Measurements from ENCODE around the gene KCNA3.

Gene KCNA3

DNA sequence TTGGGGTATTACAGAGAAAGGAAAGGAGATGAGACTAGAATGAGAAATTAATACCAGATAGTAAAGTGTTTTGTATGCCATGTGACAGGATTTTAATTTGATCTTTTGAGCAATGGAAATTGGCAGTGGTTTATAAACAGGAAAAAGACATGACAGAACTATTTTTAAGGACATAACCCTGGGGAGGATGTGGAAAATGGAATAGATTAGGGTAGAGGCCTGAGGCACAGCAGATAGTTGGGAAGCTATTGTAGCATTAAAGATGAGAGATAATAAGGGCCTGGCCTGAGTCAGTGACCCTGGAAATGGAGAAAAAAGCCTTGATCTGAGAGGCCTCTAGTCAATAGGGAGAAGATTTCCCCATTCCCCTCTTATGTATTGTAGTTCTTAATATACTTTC lies 22.1 kb upstream of the KCNA3 start:
- H3K4me3 ChIP-seq (ENCODE audit: low read depth, low read length) = no peak overlapping the region
- TF ChIP-seq, protein P1, sequence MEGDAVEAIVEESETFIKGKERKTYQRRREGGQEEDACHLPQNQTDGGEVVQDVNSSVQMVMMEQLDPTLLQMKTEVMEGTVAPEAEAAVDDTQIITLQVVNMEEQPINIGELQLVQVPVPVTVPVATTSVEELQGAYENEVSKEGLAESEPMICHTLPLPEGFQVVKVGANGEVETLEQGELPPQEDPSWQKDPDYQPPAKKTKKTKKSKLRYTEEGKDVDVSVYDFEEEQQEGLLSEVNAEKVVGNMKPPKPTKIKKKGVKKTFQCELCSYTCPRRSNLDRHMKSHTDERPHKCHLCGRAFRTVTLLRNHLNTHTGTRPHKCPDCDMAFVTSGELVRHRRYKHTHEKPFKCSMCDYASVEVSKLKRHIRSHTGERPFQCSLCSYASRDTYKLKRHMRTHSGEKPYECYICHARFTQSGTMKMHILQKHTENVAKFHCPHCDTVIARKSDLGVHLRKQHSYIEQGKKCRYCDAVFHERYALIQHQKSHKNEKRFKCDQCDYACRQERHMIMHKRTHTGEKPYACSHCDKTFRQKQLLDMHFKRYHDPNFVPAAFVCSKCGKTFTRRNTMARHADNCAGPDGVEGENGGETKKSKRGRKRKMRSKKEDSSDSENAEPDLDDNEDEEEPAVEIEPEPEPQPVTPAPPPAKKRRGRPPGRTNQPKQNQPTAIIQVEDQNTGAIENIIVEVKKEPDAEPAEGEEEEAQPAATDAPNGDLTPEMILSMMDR (IDR thresholded peaks at IDR 0.05; ENCODE audit: low read depth, low read length) = no peak

DNA sequence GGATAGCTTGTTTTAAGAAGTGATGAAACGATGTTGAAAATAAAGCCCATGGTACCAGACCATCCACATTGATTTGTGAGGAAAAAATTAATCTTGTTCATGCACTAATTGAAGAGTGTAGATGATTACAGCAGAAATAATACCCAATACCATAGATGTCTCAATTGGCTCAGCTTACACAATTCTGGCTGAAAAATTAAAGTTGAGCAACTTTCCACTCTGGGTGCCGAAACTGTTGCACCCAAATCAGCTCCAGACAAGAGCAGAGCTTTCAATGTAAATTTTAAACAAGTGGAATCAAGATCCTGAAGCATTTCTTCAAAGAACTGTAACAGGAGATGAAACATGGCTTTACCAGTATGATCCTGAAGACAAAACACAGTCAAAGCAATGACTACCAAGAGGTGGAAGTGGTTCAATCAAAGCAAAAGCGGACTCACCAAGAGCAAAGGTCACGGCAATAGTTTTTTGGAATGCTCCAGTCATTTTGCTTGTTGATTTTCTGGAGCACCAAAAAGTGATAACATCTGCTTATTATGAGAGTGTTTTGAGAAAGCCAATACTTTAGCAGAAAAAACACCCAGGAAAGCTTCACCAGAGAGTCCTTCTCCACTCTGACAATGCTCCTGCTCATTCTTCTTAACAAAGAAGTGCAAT lies 16.1 kb upstream of the KCNA3 start:
- TF ChIP-seq, protein P1 (IDR thresholded peaks at IDR 0.05; ENCODE audit: low read depth, low read length) = no peak
- no peak overlapping the region for H3K4me3 ChIP-seq (ENCODE audit: low read depth, low read length)

- no peak overlapping the region for H3K4me3 ChIP-seq (ENCODE audit: low read depth, low read length)
- TF ChIP-seq, protein P1 (IDR thresholded peaks at IDR 0.05; ENCODE audit: low read depth, low read length) = no peak
These were observed 15.1 kb upstream of the KCNA3 start for GRCh38 chr1:110689868-110690267.

- TF ChIP-seq, protein P1 (IDR thresholded peaks at IDR 0.05; ENCODE audit: low read depth, low read length) = no peak
- no peak overlapping the region for H3K4me3 ChIP-seq (ENCODE audit: low read depth, low read length)
These were observed 13.8 kb upstream of the KCNA3 start for GRCh38 chr1:110688514-110688913.

DNA sequence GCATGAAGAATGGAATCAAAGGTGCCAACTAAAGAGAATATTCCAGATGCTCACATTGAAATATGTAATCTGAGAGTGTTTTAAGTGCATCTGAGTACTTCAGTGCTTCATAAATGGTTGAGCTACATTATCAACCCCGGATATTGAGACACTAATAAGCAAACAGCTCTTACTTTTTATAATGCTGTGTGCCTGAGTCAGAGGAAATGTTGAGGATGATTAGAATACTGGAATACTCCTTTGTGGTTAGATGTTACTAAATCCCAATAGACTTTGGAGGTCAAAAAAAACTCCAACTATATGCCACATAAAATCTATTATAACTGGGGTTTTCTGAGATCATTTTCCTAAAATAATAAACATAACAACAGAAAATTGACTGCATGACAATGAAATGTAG lies 12.5 kb upstream of the KCNA3 start:
- H3K4me3 ChIP-seq (ENCODE audit: low read depth, low read length) = no peak overlapping the region
- TF ChIP-seq, protein P1 (IDR thresholded peaks at IDR 0.05; ENCODE audit: low read depth, low read length) = no peak

DNA sequence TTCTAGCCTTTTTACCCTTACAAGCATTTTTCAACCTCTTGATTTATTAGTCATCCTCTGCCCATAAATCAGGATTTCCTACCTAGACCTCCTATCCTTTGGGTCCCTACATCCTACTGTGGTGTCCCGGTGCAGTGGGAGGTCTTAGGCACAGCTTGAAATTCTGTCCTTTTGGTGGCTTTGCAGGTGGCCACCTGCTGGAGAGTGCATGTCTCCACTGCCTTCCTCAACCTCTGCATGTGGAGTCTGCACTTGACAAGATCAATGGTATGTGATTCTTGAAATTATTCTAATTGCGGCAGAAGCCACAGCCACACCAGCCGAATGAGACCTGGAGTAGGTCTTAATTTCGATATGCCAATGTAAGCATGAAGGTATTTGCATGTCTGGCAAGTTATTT lies 11.4 kb upstream of the KCNA3 start:
- H3K4me3 ChIP-seq (ENCODE audit: low read depth, low read length) = no peak overlapping the region
- TF ChIP-seq, protein P1 (IDR thresholded peaks at IDR 0.05; ENCODE audit: low read depth, low read length) = no peak

GRCh38 chr1:110684491-110684890 lies 9.8 kb upstream of the KCNA3 start:
- TF ChIP-seq, protein P1 (IDR thresholded peaks at IDR 0.05; ENCODE audit: low read depth, low read length) = no peak
- no peak overlapping the region for H3K4me3 ChIP-seq (ENCODE audit: low read depth, low read length)

Measured in WI38 (cell line).